OCI-LY7 (cell line): ENCODE data around the gene AMOTL1. TPM values are rescaled to one million over a fixed set of nuclear protein-coding genes. Genes with fewer than 3 reads are reported as not detected.

Source experiments
- BruUV-seq: library from RNA; stranded (reverse); fragments of 400-500 nt; replicated peaks from 2 replicates; lab custom pipeline; 2021; lab: Mats Ljungman, UMichigan
- CTCF ChIA-PET: fragments of 300-600 bp; sonication (Branson Sonifier 250); formaldehyde crosslinking; loops from one replicate; lab custom pipeline; 2022; ENCODE audit warnings: antibody characterized with exemption; ENCODE audit not compliant: unreplicated experiment; lab: Charles Lee
- POLR2A ChIA-PET: fragments of 300-600 bp; sonication (Branson Sonifier 250); formaldehyde crosslinking; loops from one replicate; lab custom pipeline; 2022; ENCODE audit warnings: antibody characterized with exemption; lab: Charles Lee
- DNase-seq: peaks from one replicate; pipeline ENCODE4 v3.0.0-alpha.2; 2015; ENCODE audit warnings: low spot score
- H2AFZ ChIP-seq: fragments of 200-600 bp; sonication (generic), shearing (Covaris generic); 2 replicates; pipeline ENCODE4 v1.6.1; 2014; ENCODE audit warnings: mild to moderate bottlenecking, antibody characterized with exemption, low read length, moderate library complexity
- H3K27ac ChIP-seq: fragments of 200-600 bp; sonication (generic); 2 replicates; pipeline ENCODE4 v1.5.1; 2014; ENCODE audit warnings: mixed run types, low read depth, mild to moderate bottlenecking, moderate library complexity, low read length, inconsistent platforms; ENCODE audit not compliant: poor library complexity, severe bottlenecking
- H3K36me3 ChIP-seq: fragments of 200-600 bp; sonication (generic); 2 replicates; pipeline ENCODE4 v1.6.1; 2014; ENCODE audit warnings: mild to moderate bottlenecking, antibody characterized with exemption, low read length, moderate library complexity, mixed read lengths; ENCODE audit not compliant: insufficient read depth
- H3K4me1 ChIP-seq: fragments of 200-600 bp; sonication (generic); 2 replicates; pipeline ENCODE4 v1.5.1; 2014; ENCODE audit warnings: mild to moderate bottlenecking, low read length; ENCODE audit not compliant: insufficient read depth, poor library complexity, severe bottlenecking
- H3K4me2 ChIP-seq: fragments of 200-600 bp; sonication (generic); 2 replicates; pipeline ENCODE4 v1.6.1; 2014; ENCODE audit warnings: mild to moderate bottlenecking, low read length
- H3K4me3 ChIP-seq: fragments of 200-600 bp; sonication (generic); 2 replicates; pipeline ENCODE4 v1.5.1; 2014; ENCODE audit warnings: mild to moderate bottlenecking, low read depth, low read length; ENCODE audit not compliant: poor library complexity, severe bottlenecking
- H3K79me2 ChIP-seq: fragments of 200-600 bp; sonication (generic); 2 replicates; pipeline ENCODE4 v1.6.1; 2016; ENCODE audit warnings: low read depth, mild to moderate bottlenecking, low read length, moderate library complexity, mixed read lengths; ENCODE audit not compliant: insufficient read depth
- H3K9me2 ChIP-seq: fragments of 200-600 bp; sonication (generic); 2 replicates; pipeline ENCODE4 v1.6.1; 2016; ENCODE audit warnings: mild to moderate bottlenecking, low read length, mixed read lengths; ENCODE audit not compliant: insufficient read depth
- H3K9me3 ChIP-seq: fragments of 200-600 bp; sonication (generic); 2 replicates; pipeline ENCODE4 v1.6.1; 2014; ENCODE audit warnings: mild to moderate bottlenecking, mixed run types, low read length, mixed read lengths
- H4K20me1 ChIP-seq: fragments of 200-600 bp; sonication (generic); 2 replicates; pipeline ENCODE4 v1.6.1; 2014; ENCODE audit warnings: mild to moderate bottlenecking, antibody characterized with exemption, low read length, moderate library complexity, mixed read lengths; ENCODE audit not compliant: insufficient read depth
- EZH2phosphoT487 ChIP-seq: fragments of 200-600 bp; sonication (generic); IDR thresholded peaks from 2 replicates; pipeline ENCODE4 v1.6.1; 2018; ENCODE audit warnings: low read depth, borderline replicate concordance, mild to moderate bottlenecking, mixed run types, antibody characterized with exemption, low read length, moderate library complexity, mixed read lengths
- intact Hi-C: fragments of 100-400 bp; cut with micrococcal nuclease; formaldehyde crosslinking; loops from one replicate; pipeline ENCODE4 v1.10.0; 2022; ENCODE audit not compliant: unreplicated experiment
- total RNA-seq, 2 experiments: library from RNA; depleted of rRNA in 1 of 2; stranded (reverse); fragments of >200 nt in 1 of 2; shearing (Covaris generic) in 1 of 2; gene quantifications; 2 replicates each; pipeline ENCODE4 v1.2.3, GENCODE V29; 2014 to 2022
- TF ChIP-seq, protein P1 (sequence below): fragments of 200-600 bp; sonication (generic); conservative IDR thresholded peaks from 2 replicates; pipeline ENCODE4 v1.5.1; 2014; ENCODE audit warnings: mild to moderate bottlenecking, antibody characterized with exemption, low read length, moderate library complexity, mixed read lengths

The AMOTL1 gene
- total RNA-seq, 2 experiments from 2014 or later, result not detected

DNA sequence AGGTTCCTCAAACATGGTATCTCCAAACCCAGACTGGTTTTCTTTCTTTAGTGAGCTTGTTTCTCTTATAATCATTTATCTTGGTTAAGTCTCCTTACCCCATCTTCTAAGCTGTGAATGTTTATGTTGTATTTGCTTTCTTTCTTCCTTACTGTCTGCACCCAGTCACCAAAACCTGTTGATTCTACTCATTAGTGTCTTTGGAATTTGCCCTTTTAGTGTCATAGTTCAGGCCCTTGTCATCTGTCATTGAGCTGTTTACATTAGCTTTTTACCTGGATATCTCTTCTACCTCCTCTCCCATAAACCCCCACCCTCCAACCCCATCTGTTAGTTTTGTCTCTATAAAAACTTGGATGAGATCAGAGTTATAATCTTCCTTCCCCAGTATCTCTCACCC, 59.9 kb downstream of the AMOTL1 start:
- no peak overlapping the region for H3K27ac ChIP-seq
- H3K9me2 ChIP-seq, result no peaks in the 10 kb centered on the region
- H3K79me2 ChIP-seq, result no peaks in the 10 kb centered on the region
- no peak overlapping the region for H3K4me2 ChIP-seq
- H2AFZ ChIP-seq, result no peak overlapping the region
- no peaks in the 10 kb centered on the region for H4K20me1 ChIP-seq
- BruUV-seq, result no TSS peak
- DNase-seq, result no peak
- H3K4me1 ChIP-seq, result no peaks in the 10 kb centered on the region
- ChIA-PET POLR2A (interaction anchor here (0.9 to 1.3 kb wide), 2 partner anchors 9 to 41 kb away, joined by 3 to 4 read pairs; no protein-coding TSS in a partner anchor), CTCF (no interaction called here)
- TF ChIP-seq, protein P1, sequence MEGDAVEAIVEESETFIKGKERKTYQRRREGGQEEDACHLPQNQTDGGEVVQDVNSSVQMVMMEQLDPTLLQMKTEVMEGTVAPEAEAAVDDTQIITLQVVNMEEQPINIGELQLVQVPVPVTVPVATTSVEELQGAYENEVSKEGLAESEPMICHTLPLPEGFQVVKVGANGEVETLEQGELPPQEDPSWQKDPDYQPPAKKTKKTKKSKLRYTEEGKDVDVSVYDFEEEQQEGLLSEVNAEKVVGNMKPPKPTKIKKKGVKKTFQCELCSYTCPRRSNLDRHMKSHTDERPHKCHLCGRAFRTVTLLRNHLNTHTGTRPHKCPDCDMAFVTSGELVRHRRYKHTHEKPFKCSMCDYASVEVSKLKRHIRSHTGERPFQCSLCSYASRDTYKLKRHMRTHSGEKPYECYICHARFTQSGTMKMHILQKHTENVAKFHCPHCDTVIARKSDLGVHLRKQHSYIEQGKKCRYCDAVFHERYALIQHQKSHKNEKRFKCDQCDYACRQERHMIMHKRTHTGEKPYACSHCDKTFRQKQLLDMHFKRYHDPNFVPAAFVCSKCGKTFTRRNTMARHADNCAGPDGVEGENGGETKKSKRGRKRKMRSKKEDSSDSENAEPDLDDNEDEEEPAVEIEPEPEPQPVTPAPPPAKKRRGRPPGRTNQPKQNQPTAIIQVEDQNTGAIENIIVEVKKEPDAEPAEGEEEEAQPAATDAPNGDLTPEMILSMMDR, result no peak
- no peak for TF ChIP-seq EZH2phosphoT487
- H3K4me3 ChIP-seq, result no peak overlapping the region
- intact Hi-C loops, result no loop called here
- no peaks in the 10 kb centered on the region for H3K36me3 ChIP-seq
- H3K9me3 ChIP-seq, result no peaks in the 10 kb centered on the region

DNA sequence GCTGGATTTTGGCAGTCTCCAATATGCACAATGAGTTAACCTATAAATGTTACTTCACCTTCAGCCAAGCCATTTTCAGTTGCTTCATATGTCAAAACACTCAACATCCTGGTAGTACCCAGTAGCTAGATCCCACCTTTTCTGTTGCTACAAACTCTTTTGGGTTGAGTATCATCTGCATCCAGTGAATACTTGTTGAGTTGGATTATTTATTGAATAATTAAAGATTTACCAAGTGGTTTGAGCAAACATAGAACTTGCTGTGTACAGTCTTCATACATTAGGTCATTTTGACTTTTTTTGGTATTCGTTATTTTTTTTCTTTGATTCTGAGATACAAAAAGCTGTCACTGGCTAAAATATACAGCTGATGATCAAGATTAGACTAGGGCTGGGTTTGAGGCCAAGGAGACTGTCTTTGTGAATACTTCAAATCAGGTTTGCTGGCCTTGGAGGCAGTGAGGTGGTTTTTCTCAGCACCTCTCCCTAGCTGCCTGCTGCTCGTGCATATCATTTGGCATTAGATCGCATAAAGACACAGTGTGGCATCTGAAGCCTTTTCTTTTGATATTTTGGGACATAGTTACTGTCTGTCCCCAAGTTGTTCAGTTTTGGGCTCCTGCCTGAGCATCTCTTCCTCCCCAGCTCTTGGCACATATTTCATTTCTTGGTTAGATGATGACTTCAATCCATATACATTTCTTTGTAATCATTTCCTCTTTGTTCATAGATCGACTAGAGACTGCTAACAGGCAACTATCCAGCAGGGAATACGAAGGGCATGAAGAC, 62.8 kb downstream of the AMOTL1 start:
- Histone ChIP-seq H3K4me3 (no peak overlapping the region), H3K36me3 (no peaks in the 10 kb centered on the region), H3K4me1 (no peaks in the 10 kb centered on the region), H3K27ac (no peak overlapping the region), H3K9me3 (no peaks in the 10 kb centered on the region), H2AFZ (no peak overlapping the region), H3K79me2 (no peaks in the 10 kb centered on the region), H4K20me1 (no peaks in the 10 kb centered on the region), H3K9me2 (no peaks in the 10 kb centered on the region), H3K4me2 (no peak overlapping the region)
- intact Hi-C loops, result no loop called here
- no peak for TF ChIP-seq EZH2phosphoT487
- TF ChIP-seq, protein P1, result no peak
- no peak for DNase-seq
- no TSS peak for BruUV-seq
- POLR2A ChIA-PET, result interaction anchor here (0.7 kb wide), 1 partner anchor 922 kb away, joined by 3 read pairs; no protein-coding TSS in a partner anchor
- CTCF ChIA-PET, result no interaction called here

DNA sequence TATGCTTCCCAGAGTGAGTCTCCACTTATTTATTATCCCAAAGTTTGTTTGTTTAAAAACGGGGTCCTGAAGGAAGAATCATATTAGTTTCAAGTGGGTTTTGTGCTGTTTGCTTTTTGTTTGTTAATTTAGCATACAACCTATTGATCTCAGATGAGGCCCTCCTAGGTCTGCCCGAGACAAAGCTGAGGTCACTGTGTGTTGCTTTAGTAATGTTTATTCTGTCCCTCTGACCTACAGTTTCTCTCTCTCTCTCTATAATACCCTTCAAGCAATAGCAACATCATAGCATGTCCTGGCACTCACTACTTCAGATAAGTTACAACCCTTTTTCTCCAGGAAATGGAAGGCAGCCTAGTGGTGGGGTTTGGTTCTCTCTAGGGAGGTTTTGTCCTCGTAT, 63.4 kb downstream of the AMOTL1 start:
- Histone ChIP-seq H3K9me2 (no peaks in the 10 kb centered on the region), H3K4me3 (no peak overlapping the region), H3K36me3 (no peaks in the 10 kb centered on the region), H3K9me3 (no peaks in the 10 kb centered on the region), H3K27ac (no peak overlapping the region), H3K79me2 (no peaks in the 10 kb centered on the region), H3K4me1 (no peaks in the 10 kb centered on the region), H2AFZ (no peak overlapping the region), H4K20me1 (no peaks in the 10 kb centered on the region), H3K4me2 (no peak overlapping the region)
- no TSS peak for BruUV-seq
- ChIA-PET POLR2A (interaction anchor here (0.7 kb wide), 1 partner anchor 921 kb away, joined by 3 read pairs; no protein-coding TSS in a partner anchor), CTCF (no interaction called here)
- TF ChIP-seq EZH2phosphoT487, result no peak
- TF ChIP-seq, protein P1, result no peak
- no peak for DNase-seq
- intact Hi-C loops, result no loop called here
